Limb (tissue), 2 donors: ENCODE results near the gene COLEC12.
A peak's percentile ranks its signal among the peaks of the same experiment; 100 is the strongest.

Experiments
- DNase-seq, 2 donors: peaks; one replicate each; pipeline ENCODE4 v3.0.0-alpha.2; 2016; ENCODE audit errors: extremely low spot score in 2 of 2

COLEC12 gene

GRCh38 chr18:390741-391478 lies 109.6 kb downstream of the COLEC12 start:
- no peak for DNase-seq

GRCh38 chr18:389658-390357 lies 110.7 kb downstream of the COLEC12 start:
- DNase-seq: no peak

DNA sequence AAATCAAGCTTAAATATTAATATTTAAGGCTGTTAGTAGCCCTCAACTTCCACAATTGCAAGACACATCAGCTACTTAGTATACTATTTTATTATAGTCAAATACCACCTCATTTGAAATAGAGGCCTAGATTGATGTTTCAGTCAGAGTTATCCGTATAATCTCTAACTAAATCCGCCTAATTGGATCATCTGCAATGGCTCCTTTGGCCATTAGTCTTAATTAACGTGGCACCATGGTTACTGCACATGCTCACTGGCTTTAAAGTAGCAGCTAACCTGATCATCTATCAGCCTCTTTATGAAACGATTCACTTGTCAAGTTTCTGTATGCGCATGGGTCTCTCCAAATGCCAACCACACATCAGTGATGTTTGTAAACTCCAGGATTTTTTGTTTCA lies 112.3 kb downstream of the COLEC12 start:
- DNase-seq: no peak

DNA sequence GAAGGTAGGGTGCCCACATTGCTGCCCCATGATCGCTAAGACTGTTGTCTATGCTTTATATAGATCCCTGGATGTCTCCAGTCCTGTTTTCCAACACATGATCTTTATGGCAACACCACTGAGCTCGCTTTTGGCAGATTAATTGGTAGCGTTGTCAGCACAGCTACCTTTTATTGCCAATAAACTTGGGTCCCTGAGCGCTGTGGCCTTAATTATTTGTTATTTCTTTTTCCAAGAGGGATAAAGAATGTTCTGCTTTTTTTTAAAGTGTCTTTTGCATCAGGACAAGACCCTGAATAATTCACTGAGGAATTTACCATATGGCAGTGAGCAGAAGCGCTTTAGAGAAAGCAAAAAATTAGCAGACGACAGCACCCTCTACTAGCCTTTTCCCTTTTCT lies 113.5 kb downstream of the COLEC12 start:
- DNase-seq: no peak

DNA sequence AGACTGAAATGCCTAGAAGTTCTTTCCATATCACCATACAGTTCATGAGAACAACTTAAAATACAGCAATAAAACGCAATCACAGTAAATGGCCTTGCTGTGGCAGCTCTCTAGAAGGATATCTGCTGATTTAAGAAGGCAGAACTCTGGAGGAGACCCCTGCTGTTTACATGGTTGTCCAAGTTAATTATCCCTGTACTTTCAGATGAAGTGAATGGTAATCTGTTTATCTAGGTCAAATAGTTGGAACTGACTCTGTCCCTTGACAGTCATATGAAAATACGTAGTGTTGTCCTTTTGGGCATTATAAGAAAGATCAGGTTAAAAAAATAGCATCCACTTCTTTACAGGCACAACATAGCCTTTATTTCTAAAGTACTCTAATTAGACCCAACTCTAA lies 115.6 kb downstream of the COLEC12 start:
- no peak for DNase-seq

DNA sequence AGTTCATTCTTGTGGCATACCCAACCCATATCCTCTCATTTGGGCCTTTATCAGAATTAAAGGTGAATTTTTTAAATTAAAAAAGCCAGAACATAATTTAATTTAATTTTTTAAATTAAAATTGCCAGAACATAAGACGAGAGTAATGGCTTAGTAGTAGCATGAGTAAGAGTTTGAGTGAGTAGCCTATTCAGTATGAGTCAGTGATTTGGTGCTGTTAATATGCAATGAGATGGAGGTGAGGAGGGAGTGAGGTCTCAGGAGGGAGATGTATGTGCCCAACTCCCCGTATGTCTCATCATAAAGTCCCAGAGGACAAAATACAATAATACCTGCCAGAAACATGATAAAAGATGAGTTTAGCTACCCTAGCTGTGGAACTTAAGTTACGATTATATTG lies 117.4 kb downstream of the COLEC12 start:
- no peak for DNase-seq

- DNase-seq: no peak
These were observed 118.0 kb downstream of the COLEC12 start for GRCh38 chr18:382423-382984.

DNA sequence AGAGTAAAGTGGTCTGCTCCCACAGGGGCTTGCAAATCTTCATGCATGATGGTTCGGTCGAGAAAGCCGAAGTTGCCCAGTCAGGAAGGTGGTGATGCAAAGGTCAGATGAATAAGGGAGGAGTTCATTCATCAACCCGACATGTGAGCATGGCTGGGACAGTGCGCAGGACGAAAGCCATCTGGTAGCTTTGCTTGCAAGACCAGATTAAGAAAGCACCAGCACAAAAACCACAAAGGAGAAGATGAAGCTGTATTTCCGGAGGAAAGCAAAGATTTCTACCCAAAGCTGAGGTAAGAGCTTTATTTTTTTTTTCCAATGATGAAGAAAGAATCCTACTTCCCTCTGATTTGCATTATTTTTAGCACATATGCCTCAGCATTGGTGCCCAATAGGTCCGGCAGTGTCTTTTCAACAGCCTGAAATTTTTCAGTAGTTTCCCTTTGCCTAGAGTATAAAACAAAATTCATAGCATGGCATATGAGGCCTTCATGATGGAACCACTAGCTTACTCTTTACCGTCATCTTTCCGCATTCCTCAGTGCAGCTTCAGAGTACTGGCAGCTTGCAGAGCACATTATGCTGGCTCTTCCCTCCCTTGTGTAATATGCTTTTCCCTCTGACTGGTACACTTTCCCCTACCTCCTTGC lies 120.7 kb downstream of the COLEC12 start:
- no peak for DNase-seq

GRCh38 chr18:378079-378478 lies 122.4 kb downstream of the COLEC12 start:
- DNase-seq: no peak

DNA sequence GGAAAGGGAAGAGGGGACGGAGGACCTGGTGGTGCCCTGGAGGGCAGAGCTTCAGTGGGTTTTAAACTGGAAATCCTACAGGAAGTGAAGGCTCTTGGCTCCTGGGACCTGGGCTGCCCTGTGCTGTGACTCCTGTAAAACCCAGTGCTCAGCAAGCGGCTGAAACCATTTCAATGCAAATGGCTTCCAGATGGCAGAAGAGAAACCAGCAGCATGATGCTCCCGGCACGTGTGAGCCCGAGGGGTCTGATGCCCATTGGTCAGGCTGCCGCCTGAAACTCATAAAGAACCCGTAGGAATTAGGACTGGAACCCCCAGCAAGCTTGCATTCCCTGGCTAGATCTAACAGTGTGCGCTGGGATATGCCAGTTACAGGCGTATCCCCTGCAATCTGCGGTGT lies 123.4 kb downstream of the COLEC12 start:
- DNase-seq: no peak

GRCh38 chr18:376311-376710 lies 124.2 kb downstream of the COLEC12 start:
- peak in 1 of 2 donors; percentile 81 for DNase-seq

- no peak for DNase-seq
These were observed 125.8 kb downstream of the COLEC12 start for GRCh38 chr18:374721-375168.

DNA sequence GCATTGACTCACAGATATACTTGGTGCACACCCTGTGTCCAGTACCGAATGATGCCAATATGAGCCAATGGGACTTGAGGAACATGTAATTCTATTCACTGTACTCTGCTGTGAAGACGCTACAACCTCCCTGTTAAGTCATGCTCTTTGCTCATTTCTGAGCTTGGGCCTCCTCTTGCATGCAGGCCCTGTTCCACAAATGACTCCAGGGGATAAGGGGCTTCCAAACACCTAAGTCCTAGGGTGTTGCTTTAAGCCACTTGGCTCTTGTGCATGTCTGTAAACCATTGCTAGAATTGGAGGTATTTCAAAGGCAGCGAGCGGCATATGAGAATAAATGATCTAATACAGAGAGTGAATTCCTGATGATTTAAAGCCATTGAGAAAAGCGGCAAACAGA lies 126.7 kb downstream of the COLEC12 start:
- no peak for DNase-seq

DNA sequence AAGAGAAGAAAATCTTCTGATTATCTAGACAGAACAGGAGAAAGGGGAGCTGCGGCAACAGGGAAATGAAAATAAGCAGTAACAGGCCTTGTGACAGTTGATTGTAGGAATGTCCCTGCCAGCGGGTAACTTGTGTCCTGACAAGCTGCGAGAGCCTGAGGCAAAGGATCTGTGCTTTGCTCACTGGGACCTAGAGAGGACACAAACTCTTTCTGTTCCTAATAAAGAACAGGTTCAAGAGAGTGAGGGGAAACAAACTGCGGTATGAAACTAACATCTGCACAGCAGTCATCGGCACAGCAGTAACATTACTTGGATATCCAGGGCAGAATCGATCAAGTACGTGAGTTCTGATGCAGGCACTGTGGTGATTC lies 128.9 kb downstream of the COLEC12 start:
- DNase-seq: no peak

DNA sequence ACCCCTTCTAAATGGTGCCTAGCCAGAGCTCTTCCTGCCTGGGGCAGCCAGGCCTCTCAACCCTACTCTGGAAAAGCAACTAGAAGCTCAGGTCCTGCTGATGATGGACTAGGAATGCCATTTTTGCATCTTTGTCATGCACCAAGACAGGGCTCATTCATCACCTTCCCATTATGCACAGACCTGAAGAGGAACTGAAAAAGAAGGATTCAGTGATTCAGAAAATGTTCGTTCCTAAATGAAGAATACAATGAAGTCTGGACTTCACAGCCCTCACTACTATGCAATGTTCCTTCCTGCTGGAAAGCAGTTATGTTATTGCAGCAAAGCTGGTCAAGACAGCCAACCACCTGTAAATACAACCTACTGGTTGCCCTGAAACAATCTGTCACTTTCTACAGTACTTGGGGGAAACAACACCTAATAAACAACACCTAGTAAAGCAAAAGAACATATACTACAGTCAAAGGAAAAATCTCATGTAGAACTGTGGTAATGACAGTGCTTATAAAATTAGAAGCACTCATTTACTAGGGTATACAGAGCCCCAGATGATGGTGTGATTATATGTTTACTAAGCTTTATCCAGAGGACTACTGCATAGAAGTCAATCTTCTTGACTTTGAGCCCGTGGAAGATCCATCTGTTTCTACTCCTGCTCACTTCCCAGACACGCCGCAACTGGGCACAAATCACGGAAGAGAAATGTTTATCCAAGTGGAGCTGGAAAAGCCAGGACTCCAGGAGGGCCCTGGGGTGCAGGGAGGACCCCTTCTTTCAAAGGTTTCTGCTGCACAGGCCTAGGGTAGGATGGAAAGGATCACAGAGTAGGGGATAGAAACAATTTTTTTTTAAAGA lies 129.5 kb downstream of the COLEC12 start:
- DNase-seq: no peak

DNA sequence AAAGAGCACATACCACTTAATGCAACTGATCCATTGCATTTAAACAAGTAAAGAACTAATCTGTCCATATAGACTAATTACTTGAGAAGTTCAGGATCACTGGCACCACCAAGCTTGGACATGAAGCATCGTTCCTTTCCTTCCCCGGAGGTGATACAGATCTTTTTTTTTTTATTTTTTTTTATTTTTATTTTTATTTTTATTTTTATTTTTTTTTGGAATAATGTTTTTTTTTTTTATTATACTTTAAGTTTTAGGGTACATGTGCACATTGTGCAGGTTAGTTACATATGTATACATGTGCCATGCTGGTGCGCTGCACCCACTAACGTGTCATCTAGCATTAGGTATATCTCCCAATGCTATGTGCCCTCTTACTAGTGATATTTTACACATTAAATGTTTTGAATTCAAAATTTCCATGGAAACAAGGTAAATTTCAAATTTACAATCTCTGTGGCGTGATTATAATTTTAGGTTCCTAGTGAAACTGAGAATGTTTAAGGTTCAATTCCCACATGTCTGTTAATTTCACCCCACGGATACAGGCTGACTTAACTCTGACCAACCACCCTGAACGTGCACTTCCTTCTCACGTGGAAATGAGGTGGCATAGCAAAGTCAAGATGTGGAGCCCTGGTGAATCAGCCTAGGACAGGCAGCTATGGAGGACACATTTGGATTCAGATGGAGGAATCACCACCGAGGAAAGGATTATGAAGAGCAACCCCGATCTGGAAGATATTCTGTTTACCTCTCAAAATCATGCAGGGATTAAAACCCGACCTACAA lies 131.1 kb downstream of the COLEC12 start:
- no peak for DNase-seq

GRCh38 chr18:366466-367061 lies 133.9 kb downstream of the COLEC12 start:
- no peak for DNase-seq

- no peak for DNase-seq
These were observed 134.8 kb downstream of the COLEC12 start for GRCh38 chr18:365651-366050.

DNA sequence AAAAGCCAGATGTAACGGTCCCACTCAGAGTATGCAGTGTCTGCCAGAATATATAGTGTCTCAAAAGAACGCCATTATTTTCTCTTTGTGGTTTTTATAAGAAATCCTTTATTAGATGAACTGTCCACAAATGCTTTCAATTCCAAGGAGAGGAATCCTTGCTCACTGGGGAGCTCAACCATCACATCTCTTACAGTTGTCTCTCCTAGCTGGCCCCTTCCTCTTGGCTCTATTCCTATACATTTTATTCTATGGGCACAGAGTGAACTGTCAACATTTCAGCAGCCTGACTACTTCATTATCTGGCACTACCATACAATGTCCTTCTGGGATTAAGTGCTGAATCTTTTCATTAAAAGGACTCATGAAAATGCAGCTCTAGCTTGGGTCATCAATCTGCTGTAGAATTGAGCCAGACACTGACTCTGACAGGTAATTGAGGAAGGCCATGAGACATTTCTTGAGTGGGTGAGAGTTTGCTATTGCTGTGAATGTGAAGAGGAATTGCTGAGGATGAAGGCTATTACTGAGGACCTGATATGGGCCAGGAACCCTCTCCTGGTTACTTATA lies 136.2 kb downstream of the COLEC12 start:
- no peak for DNase-seq
